K562 (cell line): Measurements from ENCODE around the gene PYGB. TPM values are rescaled to one million over a fixed set of nuclear protein-coding genes. Genes with fewer than 3 reads are reported as not detected.

Experiments
- ATAC-seq: fragments of 200-7000 bp; cut with Tn5 transposase; 3 replicates; pipeline ENCODE4 v1.9.1; 2020; ENCODE audit warnings: moderate library complexity
- BruUV-seq: library from RNA; stranded (reverse); fragments of 400-500 nt; replicated peaks from 2 replicates; lab custom pipeline; 2021; lab: Mats Ljungman, UMichigan
- CTCF ChIA-PET: fragments of 300-600 bp; formaldehyde crosslinking; extraction: SDS; loops from one replicate; lab custom pipeline; 2021; ENCODE audit warnings: low intra/inter-chr PET ratio; lab: Yijun Ruan, JAX
- POLR2A ChIA-PET: fragments of 300-600, 350-650 bp; sonication (Branson Sonifier 250); formaldehyde crosslinking; extraction: SDS; loops from one replicate; lab custom pipeline; 2021; ENCODE audit warnings: antibody characterized with exemption, inconsistent platforms; lab: Yijun Ruan, JAX
- DNase-seq, 4 experiments: peaks; one replicate each; pipeline versions ENCODE4 v3.0.0 to v3.0.0-alpha.2; 2011 to 2018; ENCODE audit warnings: low spot score in 3 of 4, mixed read lengths in 3 of 4; ENCODE audit errors: extremely low read depth in 1 of 4
- FAIRE-seq: peaks from 2 replicates; lab custom pipeline; 2011; peaks lifted over from hg19 to GRCh38; lab: Jason Lieb, UNC
- H2AFZ ChIP-seq: 2 replicates; pipeline ENCODE4 v1.6.0; 2011; ENCODE audit warnings: low read depth, low read length, control low read depth, inconsistent platforms
- H3K27ac ChIP-seq: fragments of 200-600 bp; 3 replicates; pipeline ENCODE4 v1.8.0; 2011; ENCODE audit warnings: low read depth, mild to moderate bottlenecking, control low read depth, inconsistent platforms, low read length, moderate library complexity, mixed read lengths; ENCODE audit errors: extremely low read depth
- H3K27me3 ChIP-seq, 2 experiments: fragments of 300-600 bp in 1 of 2; 2 replicates in 1 of 2; 3 replicates in 1 of 2; pipeline versions ENCODE4 v1.6.0 to v1.8.0; 2011; ENCODE audit warnings: inconsistent platforms in 2 of 2, low read length in 2 of 2, mild to moderate bottlenecking in 1 of 2, mixed read lengths in 1 of 2, moderate library complexity in 1 of 2; ENCODE audit not compliant: control insufficient read depth in 2 of 2, insufficient read depth in 2 of 2
- H3K36me3 ChIP-seq: fragments of 300-600 bp; 3 replicates; pipeline ENCODE4 v1.8.0; 2011; ENCODE audit warnings: mild to moderate bottlenecking, low read length, inconsistent platforms; ENCODE audit not compliant: control insufficient read depth, insufficient read depth
- H3K4me1 ChIP-seq, 2 experiments: fragments of 200-600 bp in 1 of 2; replicated peaks in 1 of 2; 2 replicates in 1 of 2; 3 replicates in 1 of 2; pipeline versions ENCODE4 v1.5.1 to v1.8.0; 2011; ENCODE audit warnings: inconsistent platforms in 2 of 2, low read length in 2 of 2, mild to moderate bottlenecking in 1 of 2, mixed read lengths in 1 of 2, moderate library complexity in 1 of 2; ENCODE audit not compliant: control insufficient read depth in 2 of 2, insufficient read depth in 2 of 2
- H3K4me2 ChIP-seq: 2 replicates; pipeline ENCODE4 v1.6.1; 2011; ENCODE audit warnings: low read length, control low read depth, inconsistent platforms, mixed read lengths; ENCODE audit not compliant: insufficient read depth
- H3K4me3 ChIP-seq: fragments of 200-600 bp; sonication (generic), shearing (Covaris generic); 2 replicates; pipeline ENCODE4 v1.5.1; 2016; ENCODE audit warnings: control low read depth, inconsistent platforms
- H3K79me2 ChIP-seq: fragments of 200-600 bp; 3 replicates; pipeline ENCODE4 v1.8.0; 2011; ENCODE audit warnings: low read length, inconsistent platforms; ENCODE audit not compliant: control insufficient read depth, insufficient read depth
- H3K9ac ChIP-seq, 2 experiments: 2 replicates each; pipeline versions ENCODE4 v1.6.0 to v1.6.1; 2011; ENCODE audit warnings: low read depth in 2 of 2, low read length in 2 of 2, control low read depth in 1 of 2, inconsistent platforms in 1 of 2, mild to moderate bottlenecking in 1 of 2, mixed read lengths in 1 of 2; ENCODE audit not compliant: insufficient read depth in 1 of 2
- H3K9me1 ChIP-seq: one replicate; pipeline ENCODE4 v1.6.0; 2011; ENCODE audit warnings: inconsistent platforms, mild to moderate bottlenecking, low read length, moderate library complexity; ENCODE audit not compliant: control insufficient read depth, insufficient read depth
- H3K9me3 ChIP-seq: replicated peaks from 2 replicates; pipeline ENCODE4 v1.5.1; 2011; ENCODE audit warnings: low read depth, low read length, inconsistent platforms; ENCODE audit not compliant: control insufficient read depth, insufficient read depth
- H4K20me1 ChIP-seq: replicated peaks from 2 replicates; pipeline ENCODE4 v1.6.1; 2011; ENCODE audit warnings: low read length, inconsistent platforms, mixed read lengths; ENCODE audit not compliant: control insufficient read depth, insufficient read depth
- CAMTA2 ChIP-seq: fragments of 250-450 bp; sonication (Bioruptor Pico); conservative IDR thresholded peaks from 2 replicates; pipeline ENCODE4 v1.5.1; 2022
- CBFA2T3 ChIP-seq: fragments of 450-650 bp; IDR thresholded peaks from 2 replicates; pipeline ENCODE4 v1.6.1; 2017
- GTF2F1 ChIP-seq: IDR thresholded peaks from 2 replicates; pipeline ENCODE4 v1.6.1; 2011; ENCODE audit warnings: low read depth, low read length, improper control_type of control experiment
- NR0B1 ChIP-seq: fragments of 450-650 bp; IDR thresholded peaks from one replicate; pipeline ENCODE4 v1.6.1; 2018; ENCODE audit warnings: mild to moderate bottlenecking, moderate library complexity; ENCODE audit not compliant: partially characterized antibody
- RBM25 ChIP-seq: fragments of 200-400 bp; formaldehyde crosslinking; IDR thresholded peaks from 2 replicates; pipeline ENCODE4 v1.6.1; 2018; ENCODE audit warnings: low read length, low read depth, moderate library complexity; ENCODE audit not compliant: severe bottlenecking
- SNRNP70 ChIP-seq: fragments of 200-400 bp; formaldehyde crosslinking; optimal IDR thresholded peaks from 2 replicates; pipeline ENCODE3; 2017; ENCODE audit warnings: low read depth, low read length
- SRSF7 ChIP-seq: fragments of 200-400 bp; formaldehyde crosslinking; optimal IDR thresholded peaks from 2 replicates; pipeline ENCODE3; 2017; ENCODE audit warnings: mild to moderate bottlenecking, low read depth, low read length
- TARDBP ChIP-seq: fragments of 450-650 bp; IDR thresholded peaks from 2 replicates; pipeline ENCODE4 v1.6.1; 2016
- TEAD4 ChIP-seq, 2 experiments: sonication (generic) in 1 of 2; formaldehyde crosslinking in 1 of 2; IDR thresholded peaks; 2 replicates each; pipeline versions ENCODE4 v1.6.1 to v1.8.0; 2012 to 2022; ENCODE audit warnings: borderline replicate concordance in 1 of 2, inconsistent platforms in 1 of 2, low read length in 1 of 2, mild to moderate bottlenecking in 1 of 2, missing genetic modification reagents in 1 of 2
- ZNF76 ChIP-seq: fragments of 250-450 bp; sonication (Bioruptor Pico); IDR thresholded peaks from 2 replicates; pipeline ENCODE4 v1.4.0; 2020; ENCODE audit warnings: mild to moderate bottlenecking, moderate library complexity, borderline replicate concordance
- WGBS: fragments of 100-300 bp; shearing (Covaris generic); methylation state at CpG from one replicate; pipeline ENCODE4 v1.1.6; 2016; ENCODE audit warnings: low coverage, mixed read lengths; ENCODE audit not compliant: insufficient coverage; ENCODE audit errors: missing lambda C conversion rate; 5-methylcytosine and 5-hydroxymethylcytosine counted together
- in situ Hi-C: fragments of 300-500 bp; cut with MboI; formaldehyde crosslinking; loops from 4 replicates; pipeline ENCODE4 v1.15.0; 2018; ENCODE audit warnings: inconsistent platforms, mixed read lengths
- intact Hi-C: fragments of 100-400 bp; cut with micrococcal nuclease; formaldehyde crosslinking; loops from 2 replicates; pipeline ENCODE4 v1.14.2; 2022
- polyA plus RNA-seq, 8 experiments: library from polyadenylated mRNA; depleted of rRNA in 4 of 8; stranded (reverse) in 5 of 8; unstranded in 3 of 8; fragments of >200 nt; fragmentation: Nextera tagmentation in 2 of 8; fragmentation: Illumina TruSeq in 1 of 8; extraction: Ambion mirVana in 2 of 8; extraction: Trizol in 1 of 8; gene quantifications; 2 replicates each; pipeline versions ENCODE4 v1.2.1 to v1.2.3, GENCODE V29; 2011 to 2014; ENCODE audit warnings: inconsistent platforms in 1 of 8, missing spikeins in 1 of 8
- total RNA-seq, 7 experiments: library from RNA; depleted of rRNA in 6 of 7; stranded (reverse); fragments of >200 nt in 6 of 7; fragmentation: Illumina TruSeq in 2 of 7; extraction: Trizol in 2 of 7; gene quantifications; 2 replicates each; pipeline versions ENCODE4 v1.2.1 to v1.2.3, GENCODE V29; 2011 to 2021; ENCODE audit warnings: low replicate concordance in 1 of 7
- TF ChIP-seq, protein P1 (sequence below): sonication (generic); formaldehyde crosslinking; IDR thresholded peaks from 2 replicates; pipeline ENCODE4 v1.8.0; 2022; ENCODE audit warnings: mild to moderate bottlenecking, missing genetic modification reagents

The PYGB gene
- total and polyA plus RNA-seq, 9 of the 15 experiments (the other 6 are each of a cell fraction or from before 2014, with no cell fraction given), result 0.34 to 18.0 (median 9.8) TPM

DNA sequence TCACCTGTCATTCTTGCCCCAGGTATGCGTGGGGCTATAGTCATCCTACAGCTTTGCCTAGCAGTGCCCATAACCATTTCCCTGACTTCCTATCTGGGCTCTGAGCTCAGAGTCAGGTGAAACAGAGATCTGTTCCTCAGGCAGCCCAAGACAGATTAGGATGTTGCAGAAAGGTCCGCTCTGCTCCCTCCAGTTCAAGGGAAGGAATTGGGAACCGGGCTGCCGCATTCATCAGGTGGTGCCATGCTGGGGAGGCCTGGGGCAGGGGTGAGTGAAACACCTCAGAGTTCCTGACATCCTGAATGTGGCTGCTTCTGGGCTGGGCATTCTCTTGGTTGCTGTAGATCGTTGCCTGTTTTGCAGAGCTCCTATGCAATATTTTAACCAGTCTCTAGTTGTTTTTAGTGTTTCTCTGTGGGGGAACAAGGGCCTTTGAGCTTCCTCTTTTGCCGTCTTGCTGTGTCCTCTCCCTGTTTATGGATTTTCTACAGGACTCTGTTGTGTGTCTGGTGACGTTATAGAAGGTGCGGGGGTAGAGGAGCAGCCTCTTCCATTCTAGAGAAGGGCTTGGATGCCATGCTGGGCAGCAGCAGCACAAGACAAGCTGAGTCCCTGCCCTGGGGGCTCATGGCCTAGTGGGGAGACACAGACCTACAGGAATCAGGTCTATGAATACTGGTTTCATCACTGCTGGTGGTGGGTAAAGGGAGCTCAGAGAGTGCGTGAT is 43.2 kb upstream of the PYGB start:
- ChIA-PET POLR2A (interaction anchor here (0.8 to 1.3 kb wide), 2 partner anchors 10 to 18 kb away, joined by 3 to 7 read pairs; partner anchors contain the start of gene ENTPD6), CTCF (no interaction called here)
- peaks cover 1% of the 10 kb centered on the region; the same call in 2 of the 3 replicates for H3K36me3 ChIP-seq
- intact Hi-C loops, result no loop called here
- no peaks in the 10 kb centered on the region for H3K9me1 ChIP-seq
- FAIRE-seq (no peak), ATAC-seq (no peak), DNase-seq (no peak)
- no TSS peak for BruUV-seq
- peaks cover 5% of the 10 kb centered on the region; the same call in 1 of the 2 replicates for H4K20me1 ChIP-seq
- no peak overlapping the region for H2AFZ ChIP-seq
- H3K9ac ChIP-seq, result no peak overlapping the region; a peak in 1 of 4 replicates
- peaks cover 0 to 14% of the 10 kb centered on the region in 2 experiments; a peak in 2 of 5 replicates for H3K4me1 ChIP-seq
- no peak for TF ChIP-seq ZNF76 (CRISPR knock-in tag)
- no peak for TF ChIP-seq CBFA2T3
- TF ChIP-seq TARDBP, result no peak
- no peak for TF ChIP-seq GTF2F1
- TF ChIP-seq, protein P1, sequence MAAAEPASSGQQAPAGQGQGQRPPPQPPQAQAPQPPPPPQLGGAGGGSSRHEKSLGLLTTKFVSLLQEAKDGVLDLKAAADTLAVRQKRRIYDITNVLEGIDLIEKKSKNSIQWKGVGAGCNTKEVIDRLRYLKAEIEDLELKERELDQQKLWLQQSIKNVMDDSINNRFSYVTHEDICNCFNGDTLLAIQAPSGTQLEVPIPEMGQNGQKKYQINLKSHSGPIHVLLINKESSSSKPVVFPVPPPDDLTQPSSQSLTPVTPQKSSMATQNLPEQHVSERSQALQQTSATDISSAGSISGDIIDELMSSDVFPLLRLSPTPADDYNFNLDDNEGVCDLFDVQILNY (CRISPR knock-in tag), result no peak
- no peak for TF ChIP-seq SNRNP70
- TF ChIP-seq TEAD4 (IDR thresholded peaks at IDR 0.05; ENCODE audit: low read length), result no peak
- TF ChIP-seq TEAD4 (CRISPR knock-in tag; IDR thresholded peaks at IDR 0.05; ENCODE audit: borderline replicate concordance), result no peak
- no peak for TF ChIP-seq RBM25
- no peak for TF ChIP-seq CAMTA2 (CRISPR knock-in tag)
- no peak for TF ChIP-seq NR0B1
- no peak for TF ChIP-seq SRSF7
- in situ Hi-C loops, result no loop called here
- H3K79me2 ChIP-seq, result peaks cover 12% of the 10 kb centered on the region
- no peak overlapping the region for H3K27ac ChIP-seq
- no peak overlapping the region for H3K4me2 ChIP-seq
- no peaks in the 10 kb centered on the region for H3K27me3 ChIP-seq
- WGBS, result 83% methylated on average over 4 of the region's 9 CpGs
- H3K9me3 ChIP-seq, result no peaks in the 10 kb centered on the region
- no peak overlapping the region for H3K4me3 ChIP-seq
